ENCODE results near the gene FGF1.

The FGF1 gene

DNA sequence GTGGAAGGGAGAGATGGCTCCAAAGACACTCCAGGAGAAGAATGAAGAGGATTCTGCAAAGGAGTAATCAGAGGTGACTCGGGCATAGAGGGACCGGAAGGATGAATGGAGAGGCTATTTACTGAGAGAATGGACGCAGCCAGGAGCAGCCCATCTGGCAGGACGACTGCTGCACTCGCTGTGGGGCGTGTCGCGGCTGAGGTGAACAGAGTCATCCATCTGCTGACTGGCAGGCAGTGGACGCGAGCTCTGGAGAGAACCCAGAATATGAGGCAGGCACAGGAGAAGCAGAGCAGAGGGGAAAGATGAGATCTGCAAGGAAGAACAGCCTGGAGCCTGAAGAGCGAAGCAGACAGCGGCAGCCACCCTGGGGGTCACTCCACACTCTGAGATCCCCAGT, 16.4 kb downstream of the FGF1 start:
- no peak for TF ChIP-seq ZC3H10 (CRISPR knock-in tag; IDR thresholded peaks at IDR 0.05)
- TF ChIP-seq OSR1 (CRISPR knock-in tag; IDR thresholded peaks at IDR 0.05) = no peak
- TF ChIP-seq RARB (CRISPR knock-in tag; IDR thresholded peaks at IDR 0.05) = no peak
- TF ChIP-seq ARNTL (CRISPR knock-in tag; IDR thresholded peaks at IDR 0.05; ENCODE audit: borderline replicate concordance, low read depth) = no peak
- no peak for TF ChIP-seq TCF4 (CRISPR knock-in tag; IDR thresholded peaks at IDR 0.05; ENCODE audit: borderline replicate concordance)
- TF ChIP-seq ZFP30 (CRISPR knock-in tag; IDR thresholded peaks at IDR 0.05) = no peak
- no peak for TF ChIP-seq POU6F1 (CRISPR knock-in tag; IDR thresholded peaks at IDR 0.05; ENCODE audit: borderline replicate concordance, low read depth)
- TF ChIP-seq ESRRG (CRISPR knock-in tag; IDR thresholded peaks at IDR 0.05) = no peak
- TF ChIP-seq TOX (CRISPR knock-in tag; IDR thresholded peaks at IDR 0.05; ENCODE audit: borderline replicate concordance) = no peak
- TF ChIP-seq, protein P1, sequence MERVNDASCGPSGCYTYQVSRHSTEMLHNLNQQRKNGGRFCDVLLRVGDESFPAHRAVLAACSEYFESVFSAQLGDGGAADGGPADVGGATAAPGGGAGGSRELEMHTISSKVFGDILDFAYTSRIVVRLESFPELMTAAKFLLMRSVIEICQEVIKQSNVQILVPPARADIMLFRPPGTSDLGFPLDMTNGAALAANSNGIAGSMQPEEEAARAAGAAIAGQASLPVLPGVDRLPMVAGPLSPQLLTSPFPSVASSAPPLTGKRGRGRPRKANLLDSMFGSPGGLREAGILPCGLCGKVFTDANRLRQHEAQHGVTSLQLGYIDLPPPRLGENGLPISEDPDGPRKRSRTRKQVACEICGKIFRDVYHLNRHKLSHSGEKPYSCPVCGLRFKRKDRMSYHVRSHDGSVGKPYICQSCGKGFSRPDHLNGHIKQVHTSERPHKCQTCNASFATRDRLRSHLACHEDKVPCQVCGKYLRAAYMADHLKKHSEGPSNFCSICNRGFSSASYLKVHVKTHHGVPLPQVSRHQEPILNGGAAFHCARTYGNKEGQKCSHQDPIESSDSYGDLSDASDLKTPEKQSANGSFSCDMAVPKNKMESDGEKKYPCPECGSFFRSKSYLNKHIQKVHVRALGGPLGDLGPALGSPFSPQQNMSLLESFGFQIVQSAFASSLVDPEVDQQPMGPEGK (CRISPR knock-in tag; IDR thresholded peaks at IDR 0.05; ENCODE audit: borderline replicate concordance) = no peak
- TF ChIP-seq TSHZ2 (CRISPR knock-in tag; IDR thresholded peaks at IDR 0.05) = no peak
- TF ChIP-seq SNAI2 (CRISPR knock-in tag; IDR thresholded peaks at IDR 0.05) = no peak
- TF ChIP-seq ZNF70 (CRISPR knock-in tag; IDR thresholded peaks at IDR 0.05) = no peak
- TF ChIP-seq BACH2 (CRISPR knock-in tag; IDR thresholded peaks at IDR 0.05; ENCODE audit: borderline replicate concordance) = no peak
- no peak for TF ChIP-seq CSRNP3 (CRISPR knock-in tag; IDR thresholded peaks at IDR 0.05)
- no peak for ATAC-seq

DNA sequence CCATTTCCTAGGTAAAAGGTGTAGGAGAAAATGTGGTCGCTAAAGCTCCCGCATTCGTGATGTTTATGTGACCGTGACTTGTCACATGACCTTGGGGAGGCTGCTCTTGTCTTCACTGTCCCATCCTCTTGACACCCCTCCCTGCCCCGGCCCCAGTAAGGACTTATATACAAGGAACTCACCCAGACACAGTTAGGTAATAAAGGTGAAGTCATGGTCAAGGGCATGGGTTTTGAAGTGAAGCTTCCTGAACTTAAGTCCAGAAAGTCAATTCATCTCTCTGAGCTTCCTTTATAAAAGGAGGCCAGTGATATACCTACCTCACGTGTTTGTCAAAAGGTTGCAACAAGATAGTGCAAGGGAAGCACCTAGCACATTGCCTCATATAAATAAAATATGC, 17.6 kb downstream of the FGF1 start:
- TF ChIP-seq ZFP3 (CRISPR knock-in tag; IDR thresholded peaks at IDR 0.05) (no peak), CSDC2 (CRISPR knock-in tag; IDR thresholded peaks at IDR 0.05) (no peak), ZNF8 (CRISPR knock-in tag; IDR thresholded peaks at IDR 0.05) (no peak), ESRRG (CRISPR knock-in tag; IDR thresholded peaks at IDR 0.05) (no peak)
- no peak for ATAC-seq

DNA sequence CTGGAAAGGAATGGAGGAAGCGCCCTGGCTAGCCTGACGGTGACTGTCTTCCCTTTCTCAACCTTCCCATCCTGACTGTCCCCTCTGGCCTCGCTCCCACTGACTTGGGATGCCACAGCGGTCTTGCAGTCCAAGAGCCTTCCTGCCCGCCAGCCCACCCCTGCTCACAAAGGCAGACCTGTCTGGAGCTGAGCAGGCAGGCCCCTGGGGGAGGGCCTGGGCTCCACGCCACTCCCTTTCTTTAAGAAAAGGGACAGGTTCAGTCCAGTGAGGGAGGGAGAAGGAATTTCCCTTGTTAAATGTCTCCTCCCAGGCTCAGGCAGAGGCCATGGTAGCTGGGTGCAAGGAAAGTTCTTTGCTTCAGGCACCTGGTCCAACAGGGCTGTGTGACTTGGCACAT, 18.1 kb downstream of the FGF1 start:
- ATAC-seq = no peak
- TF ChIP-seq ZNF70 (CRISPR knock-in tag; IDR thresholded peaks at IDR 0.05) (no peak), CSDC2 (CRISPR knock-in tag; IDR thresholded peaks at IDR 0.05) (no peak), ZNF8 (CRISPR knock-in tag; IDR thresholded peaks at IDR 0.05) (no peak), ZFP30 (CRISPR knock-in tag; IDR thresholded peaks at IDR 0.05) (no peak), TSHZ2 (CRISPR knock-in tag; IDR thresholded peaks at IDR 0.05) (no peak), ZC3H10 (CRISPR knock-in tag; IDR thresholded peaks at IDR 0.05) (no peak), ESRRG (CRISPR knock-in tag; IDR thresholded peaks at IDR 0.05) (no peak), RARB (CRISPR knock-in tag; IDR thresholded peaks at IDR 0.05) (no peak), POU6F1 (CRISPR knock-in tag; IDR thresholded peaks at IDR 0.05; ENCODE audit: borderline replicate concordance, low read depth) (no peak), GLIS3 (CRISPR knock-in tag; IDR thresholded peaks at IDR 0.05) (no peak), BACH2 (CRISPR knock-in tag; IDR thresholded peaks at IDR 0.05; ENCODE audit: borderline replicate concordance) (no peak), ARNTL (CRISPR knock-in tag; IDR thresholded peaks at IDR 0.05; ENCODE audit: borderline replicate concordance, low read depth) (no peak), PPARA (CRISPR knock-in tag; IDR thresholded peaks at IDR 0.05; ENCODE audit: borderline replicate concordance) (no peak)
- TF ChIP-seq, protein P1 (CRISPR knock-in tag; IDR thresholded peaks at IDR 0.05; ENCODE audit: borderline replicate concordance) = no peak
- TF ChIP-seq, protein P2, sequence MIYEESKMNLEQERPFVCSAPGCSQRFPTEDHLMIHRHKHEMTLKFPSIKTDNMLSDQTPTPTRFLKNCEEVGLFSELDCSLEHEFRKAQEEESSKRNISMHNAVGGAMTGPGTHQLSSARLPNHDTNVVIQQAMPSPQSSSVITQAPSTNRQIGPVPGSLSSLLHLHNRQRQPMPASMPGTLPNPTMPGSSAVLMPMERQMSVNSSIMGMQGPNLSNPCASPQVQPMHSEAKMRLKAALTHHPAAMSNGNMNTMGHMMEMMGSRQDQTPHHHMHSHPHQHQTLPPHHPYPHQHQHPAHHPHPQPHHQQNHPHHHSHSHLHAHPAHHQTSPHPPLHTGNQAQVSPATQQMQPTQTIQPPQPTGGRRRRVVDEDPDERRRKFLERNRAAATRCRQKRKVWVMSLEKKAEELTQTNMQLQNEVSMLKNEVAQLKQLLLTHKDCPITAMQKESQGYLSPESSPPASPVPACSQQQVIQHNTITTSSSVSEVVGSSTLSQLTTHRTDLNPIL (CRISPR knock-in tag; IDR thresholded peaks at IDR 0.05; ENCODE audit: low read depth) = no peak
